ENCODE measurements around the gene CSF3R.
"Not testable (repeated sequence)": the region's sequence is repeated elsewhere in the genome, so short reads cannot be mapped to it uniquely, and the experiment has no call there.

Gene CSF3R

DNA sequence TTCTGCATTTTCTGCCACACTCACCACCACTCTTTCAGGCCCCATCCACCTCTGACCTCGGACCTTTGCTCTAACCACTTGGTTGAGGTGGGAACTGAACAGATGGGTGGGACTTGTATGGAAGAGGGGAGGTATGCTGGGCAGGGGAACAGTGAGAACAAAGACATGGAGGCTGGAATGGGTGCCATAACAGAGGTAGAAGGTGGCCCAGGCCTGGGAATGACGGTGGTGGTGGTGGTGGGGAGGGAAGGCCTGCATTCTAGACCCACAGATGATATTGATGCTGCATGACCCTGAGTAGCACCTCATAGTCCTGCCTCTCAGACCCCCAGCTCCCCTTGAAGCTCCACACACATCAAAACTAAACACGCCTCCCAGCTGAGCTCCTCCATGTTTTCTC is 5.2 kb upstream of the CSF3R start:
- no peak overlapping the region for H3K4me3 ChIP-seq (ENCODE audit: low read depth, low read length)
- DNase-seq (ENCODE audit: low read depth) = no peak
- no peak for TF ChIP-seq CTCF (conservative IDR thresholded peaks at IDR 0.05; ENCODE audit: low read depth, low read length)

- not testable (repeated sequence) for H3K4me3 ChIP-seq (ENCODE audit: low read depth, low read length); DNase-seq (ENCODE audit: low read depth)
These were observed 4.6 kb upstream of the CSF3R start for GRCh38 chr1:36487336-36487725.

GRCh38 chr1:36486439-36487335 is 4.0 kb upstream of the CSF3R start:
- no peak for TF ChIP-seq CTCF (conservative IDR thresholded peaks at IDR 0.05; ENCODE audit: low read depth, low read length)
- DNase-seq (ENCODE audit: low read depth) = peak; percentile 72
- no peak overlapping the region for H3K4me3 ChIP-seq (ENCODE audit: low read depth, low read length)

GRCh38 chr1:36486093-36486438 is 3.4 kb upstream of the CSF3R start:
- TF ChIP-seq CTCF (conservative IDR thresholded peaks at IDR 0.05; ENCODE audit: low read depth, low read length) = no peak
- H3K4me3 ChIP-seq (ENCODE audit: low read depth, low read length) = no peak overlapping the region
- DNase-seq (ENCODE audit: low read depth) = no peak

DNA sequence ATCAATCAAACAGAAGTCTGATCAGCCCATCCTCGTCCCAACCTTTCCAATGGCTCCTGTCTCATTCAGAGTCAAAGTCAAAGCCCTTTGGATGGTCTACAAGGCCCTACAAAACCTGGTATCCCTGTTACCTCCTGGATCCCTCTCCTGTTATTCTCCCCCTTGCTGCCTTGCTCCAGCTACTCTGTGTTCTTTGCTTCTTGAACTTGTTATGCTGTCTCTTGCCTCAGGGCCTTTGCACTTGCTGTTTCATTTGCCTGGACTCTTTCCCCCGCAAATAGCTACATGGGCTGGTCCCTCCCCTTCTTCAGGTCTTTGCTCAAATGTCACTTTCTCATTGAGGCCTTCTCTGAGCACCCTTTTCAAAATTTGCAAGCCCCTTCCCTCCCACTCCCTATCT is 1.4 kb upstream of the CSF3R start:
- no peak overlapping the region for H3K4me3 ChIP-seq (ENCODE audit: low read depth, low read length)
- no peak for DNase-seq (ENCODE audit: low read depth)
- TF ChIP-seq CTCF (conservative IDR thresholded peaks at IDR 0.05; ENCODE audit: low read depth, low read length) = no peak

GRCh38 chr1:36481771-36482723 is 666 bp downstream of the CSF3R start:
- DNase-seq (ENCODE audit: low read depth) = no peak
- no peak overlapping the region for H3K4me3 ChIP-seq (ENCODE audit: low read depth, low read length)
- TF ChIP-seq CTCF (conservative IDR thresholded peaks at IDR 0.05; ENCODE audit: low read depth, low read length) = no peak

DNA sequence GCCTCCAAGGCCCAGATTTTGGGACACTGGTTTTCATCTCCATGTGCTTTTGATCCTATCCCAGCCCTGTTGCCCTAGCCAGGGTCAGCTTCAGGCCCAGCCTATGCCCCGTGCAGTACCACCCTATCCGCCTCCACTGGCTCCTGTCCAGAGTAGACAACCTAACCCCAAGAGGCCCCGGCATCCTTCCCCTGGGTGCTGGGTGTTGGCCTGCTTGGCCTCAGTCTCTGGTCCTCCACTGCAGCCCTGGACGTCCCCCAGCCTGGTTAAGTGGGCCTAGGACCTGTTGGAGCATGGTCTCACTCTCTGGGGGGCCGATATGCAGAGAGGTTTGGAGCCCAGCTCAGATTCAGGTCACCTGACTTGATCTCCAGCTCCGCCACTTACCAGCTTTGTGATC is 1.6 kb downstream of the CSF3R start:
- H3K4me3 ChIP-seq (ENCODE audit: low read depth, low read length) = no peak overlapping the region
- no peak for TF ChIP-seq CTCF (conservative IDR thresholded peaks at IDR 0.05; ENCODE audit: low read depth, low read length)
- no peak for DNase-seq (ENCODE audit: low read depth)
